ELF-1 (cell line): Measurements from ENCODE around the gene FBN3.
"Not testable (repeated sequence)": the region's sequence is repeated elsewhere in the genome, so short reads cannot be mapped to it uniquely, and the experiment has no call there.

Experiments
- DNase-seq: peaks from one replicate; pipeline ENCODE4 v3.0.0-alpha.2; 2016; ENCODE audit warnings: low read depth, low spot score

The FBN3 gene

DNA sequence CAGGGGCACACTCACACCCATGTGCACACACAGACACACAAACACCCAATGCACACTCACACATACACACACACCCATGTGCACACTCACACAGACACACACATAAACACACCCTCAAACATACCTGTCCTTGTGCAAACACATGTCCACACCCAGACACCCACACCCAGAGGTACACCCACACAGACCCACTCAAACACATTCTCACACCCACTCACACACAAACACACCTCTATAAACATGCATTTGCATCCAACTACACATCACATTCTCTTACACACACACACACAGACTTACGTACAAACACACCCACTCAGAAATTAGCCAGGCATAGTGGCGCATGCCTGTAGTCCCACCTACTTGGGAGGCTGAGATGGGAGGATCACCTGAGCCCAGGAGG, 31.4 kb downstream of the FBN3 start:
- DNase-seq = no peak

DNA sequence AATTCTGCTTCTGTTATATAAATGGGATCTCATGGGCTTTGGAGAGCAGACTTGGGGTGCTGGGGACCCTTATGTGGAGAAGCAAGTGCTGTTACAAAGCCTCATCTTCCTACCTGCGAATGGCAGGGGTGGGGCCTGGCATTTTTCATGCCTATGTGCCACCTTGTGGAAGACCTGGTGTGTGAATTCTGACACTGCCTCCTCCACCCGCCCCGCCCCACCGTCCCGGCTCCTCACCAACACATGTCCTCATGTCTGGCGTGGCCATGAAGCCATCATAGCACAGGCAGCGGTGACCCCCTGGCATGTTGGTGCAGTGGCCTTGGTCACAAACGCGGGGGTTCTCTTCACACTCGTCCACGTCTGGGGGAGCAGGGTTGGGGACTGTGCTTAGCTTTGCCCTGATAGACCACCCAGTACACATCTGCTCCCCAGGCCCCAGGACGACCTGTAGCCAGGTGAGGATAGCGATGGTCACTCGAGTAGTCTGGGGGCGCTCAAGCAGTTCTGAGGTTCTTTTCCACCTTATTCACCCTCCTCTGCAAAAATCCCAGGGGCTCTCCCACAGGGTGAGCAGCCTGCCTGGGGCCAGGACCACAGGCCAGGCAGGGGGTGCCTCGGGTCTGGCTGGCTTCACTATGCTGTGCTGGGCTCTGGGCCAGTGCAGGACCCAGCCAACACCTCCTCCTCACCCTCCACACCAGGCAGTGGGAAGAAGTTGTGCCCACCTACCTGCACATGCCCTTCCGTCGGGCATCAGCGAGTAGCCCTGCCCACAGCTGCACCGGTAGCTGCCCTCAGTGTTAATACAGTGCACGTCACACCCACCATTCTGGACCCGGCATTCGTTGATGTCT, 32.7 kb downstream of the FBN3 start:
- DNase-seq = no peak

DNA sequence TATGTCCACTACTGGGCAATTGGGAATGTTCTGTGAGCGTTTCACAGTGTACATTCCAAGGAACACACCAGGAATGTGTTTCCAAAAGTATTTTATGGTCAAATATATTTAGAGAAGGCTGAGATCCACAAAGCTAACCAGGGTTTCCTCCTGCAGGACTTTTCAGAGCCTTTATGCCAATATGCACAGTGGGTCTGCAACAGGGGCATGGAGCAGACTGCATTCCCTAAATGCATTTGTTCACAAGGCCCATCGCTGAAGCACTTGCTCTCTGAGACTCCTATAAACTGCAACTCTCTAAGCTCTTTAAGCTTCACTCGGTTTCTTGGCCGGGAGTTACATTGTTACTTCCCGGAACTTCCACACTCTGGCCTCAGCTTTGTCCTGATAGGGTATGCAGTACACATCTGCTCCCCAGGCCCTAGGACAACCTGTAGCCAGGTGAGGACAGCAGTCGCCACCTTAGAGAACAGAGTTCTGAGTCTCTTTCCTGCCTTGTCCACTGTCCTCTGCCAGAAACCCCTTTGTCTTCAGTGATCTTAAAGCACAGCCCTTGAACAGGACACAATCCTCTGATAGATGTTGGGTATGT, 33.5 kb downstream of the FBN3 start:
- DNase-seq = no peak

- DNase-seq = peak; percentile 85
These were observed 36.4 kb downstream of the FBN3 start for GRCh38 chr19:8113017-8113416.

GRCh38 chr19:8111376-8111775, 38.0 kb downstream of the FBN3 start:
- DNase-seq = no peak

GRCh38 chr19:8110931-8111330, 38.5 kb downstream of the FBN3 start:
- no peak for DNase-seq

- DNase-seq = no peak
These were observed 39.3 kb downstream of the FBN3 start for GRCh38 chr19:8109890-8110662.

- DNase-seq = no peak
These were observed 39.9 kb downstream of the FBN3 start for GRCh38 chr19:8109455-8109854.

- DNase-seq = no peak
These were observed 40.6 kb downstream of the FBN3 start for GRCh38 chr19:8108560-8109445.

GRCh38 chr19:8107301-8107903, 42.0 kb downstream of the FBN3 start:
- DNase-seq = no peak

- DNase-seq = no peak
These were observed 43.9 kb downstream of the FBN3 start for GRCh38 chr19:8105471-8105870.

- not testable (repeated sequence) for DNase-seq
These were observed 47.5 kb downstream of the FBN3 start for GRCh38 chr19:8101910-8102309.

- DNase-seq = peak; percentile 60
These were observed 48.1 kb downstream of the FBN3 start for GRCh38 chr19:8101311-8101710.

DNA sequence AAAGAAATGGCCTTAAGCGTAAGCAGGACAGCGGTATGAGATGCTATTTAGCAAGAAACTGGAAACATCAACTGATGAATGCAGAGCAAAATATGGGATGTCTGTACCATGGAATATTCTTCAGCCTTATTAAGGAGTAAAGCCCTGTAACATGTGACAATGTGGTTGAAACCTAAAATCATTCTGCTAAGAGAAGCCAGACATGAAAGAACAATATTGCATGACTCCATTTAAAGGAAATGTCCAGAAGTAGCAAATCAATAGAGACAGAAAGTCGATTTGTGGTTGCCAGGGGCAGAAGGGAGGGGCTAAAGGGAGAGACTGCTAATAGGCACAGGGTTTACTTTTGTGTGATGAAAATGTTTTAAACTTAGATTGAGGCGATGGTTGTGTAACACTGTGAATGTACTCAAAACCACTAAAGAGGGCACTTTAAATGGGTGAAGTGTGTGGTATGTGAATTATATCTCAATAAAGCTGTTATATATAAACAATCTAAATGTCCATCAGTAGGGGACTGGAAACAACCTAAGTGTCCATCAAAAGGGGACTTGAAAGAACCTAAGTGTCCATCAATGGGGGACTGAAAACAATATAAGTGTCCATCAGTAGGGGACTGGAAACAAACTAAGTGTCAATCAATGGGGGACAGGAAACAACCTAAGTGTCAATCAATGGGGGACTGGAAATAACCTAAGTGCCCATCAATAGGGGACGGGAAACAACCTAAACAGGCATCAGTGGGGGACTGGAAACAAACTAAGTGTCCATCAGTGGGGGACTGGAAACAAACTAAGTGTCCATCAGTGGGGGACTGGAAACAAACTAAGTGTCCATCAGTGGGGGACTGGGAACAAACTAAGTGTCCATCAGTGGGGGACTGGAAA, 51.5 kb downstream of the FBN3 start:
- DNase-seq = no peak

DNA sequence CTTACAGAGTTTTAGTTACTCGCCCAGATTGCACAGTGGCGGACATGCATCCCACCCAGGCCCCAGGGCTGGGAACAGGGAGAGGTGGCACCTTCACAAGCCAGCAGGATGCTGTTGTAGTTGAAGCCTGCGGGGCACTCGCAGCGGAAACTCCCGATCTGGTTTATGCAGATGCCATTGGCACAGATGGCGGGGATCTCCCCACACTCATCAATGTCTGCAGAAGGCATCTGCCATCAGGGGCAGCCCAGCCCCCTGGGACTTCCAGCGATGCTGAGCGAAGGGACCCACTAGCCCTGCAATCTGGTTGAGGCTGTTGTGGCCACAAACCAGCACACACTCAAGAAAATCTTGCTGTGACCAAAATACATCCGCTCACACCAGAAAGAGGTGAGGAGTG, 52.2 kb downstream of the FBN3 start:
- DNase-seq = no peak

DNA sequence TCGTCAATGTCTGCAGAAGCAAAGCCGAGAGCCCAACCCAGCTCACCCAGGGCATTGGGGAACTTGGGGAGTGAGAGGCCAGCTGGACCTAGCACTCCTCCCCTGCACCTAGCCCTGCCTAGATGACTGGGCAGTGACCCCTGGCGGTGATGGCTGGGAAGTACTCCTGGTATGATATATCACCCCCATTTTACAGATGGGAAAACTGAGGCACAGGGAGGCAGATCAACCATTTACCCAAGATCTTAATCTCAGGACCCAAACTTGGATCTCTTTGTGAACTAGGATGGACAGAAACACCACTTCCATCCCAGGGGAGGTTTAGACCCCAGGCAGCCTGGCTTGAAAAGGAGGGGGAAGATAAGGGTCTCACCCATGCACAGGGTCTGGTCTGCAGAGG, 53.3 kb downstream of the FBN3 start:
- no peak for DNase-seq

DNA sequence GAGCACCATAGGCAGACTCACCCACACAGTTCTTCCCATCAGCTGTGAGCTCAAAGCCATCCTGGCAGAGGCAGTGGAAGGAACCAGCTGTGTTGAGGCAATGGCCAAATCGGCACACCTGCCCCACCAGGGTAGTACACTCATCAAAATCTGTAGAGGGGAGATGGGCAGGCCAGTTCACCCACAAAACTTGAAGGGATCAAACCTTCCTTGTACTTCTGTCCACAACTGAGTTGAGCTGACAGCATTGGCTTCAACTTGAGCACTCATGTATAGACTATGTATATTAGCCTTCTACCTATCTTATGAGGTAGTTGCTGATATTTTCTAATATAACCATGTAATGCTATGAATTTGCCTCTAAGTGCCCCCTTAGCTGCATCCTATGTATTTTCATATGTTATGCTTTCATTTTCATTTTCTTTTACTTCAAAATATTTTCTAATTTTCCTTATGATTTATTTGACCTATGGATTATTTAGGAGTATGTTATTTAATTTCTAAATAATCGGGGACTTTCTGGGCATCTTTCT, 54.0 kb downstream of the FBN3 start:
- no peak for DNase-seq

GRCh38 chr19:8094336-8094735, 55.1 kb downstream of the FBN3 start:
- DNase-seq = no peak

- DNase-seq = no peak
These were observed 55.7 kb downstream of the FBN3 start for GRCh38 chr19:8093740-8094139.

GRCh38 chr19:8090950-8091349, 58.4 kb downstream of the FBN3 start:
- no peak for DNase-seq
